SU-DHL-6 (cell line): ENCODE data around the gene ACVRL1.

Source experiments
- CTCF ChIP-seq: fragments of 200-600 bp; sonication (generic); IDR thresholded peaks from one replicate; pipeline ENCODE4 v1.5.1; 2017; ENCODE audit warnings: antibody characterized with exemption, mild to moderate bottlenecking, low read length, moderate library complexity; ENCODE audit not compliant: insufficient read depth, poor library complexity, severe bottlenecking
- EZH2phosphoT487 ChIP-seq: fragments of 200-600 bp; sonication (generic), shearing (Covaris generic); conservative IDR thresholded peaks from 2 replicates; pipeline ENCODE4 v1.6.1; 2018; ENCODE audit warnings: mild to moderate bottlenecking, antibody characterized with exemption, low read length, moderate library complexity, mixed read lengths

GRCh38 chr12:51960488-51960887 is 53.2 kb downstream of the ACVRL1 start:
- TF ChIP-seq CTCF = no peak
- no peak for TF ChIP-seq EZH2phosphoT487
